ENCODE results near the gene RAB44. TPM values are rescaled to one million over a fixed set of nuclear protein-coding genes. Genes with fewer than 3 reads are reported as not detected.

Gene RAB44
- total RNA-seq (2011; cell fraction: chromatin; rRNA removed; ENCODE audit: low replicate concordance), result not detected in 2 replicates
- total RNA-seq (2011; cell fraction: nucleolus; rRNA removed), result 0.17 TPM in 1 of 2 replicates, not detected in the other
- not detected in 2 replicates for total RNA-seq (2011; cell fraction: nucleoplasm; rRNA removed)
- total RNA-seq (2014; rRNA removed) (not detected in 2 replicates), total RNA-seq (2014; rRNA removed; fragmentation: Illumina TruSeq; extraction: Trizol) (not detected in 2 replicates), total RNA-seq (2015; rRNA removed; fragmentation: Illumina TruSeq; extraction: Trizol) (not detected in 2 replicates), total RNA-seq (2021) (not detected in 2 replicates), polyA plus RNA-seq (2011; rRNA removed) (not detected in 2 replicates), polyA plus RNA-seq (2014; fragmentation: Illumina TruSeq; extraction: Trizol) (not detected in 2 replicates), polyA plus RNA-seq (2014; fragmentation: Nextera tagmentation; extraction: Ambion mirVana) (not detected), polyA plus RNA-seq (2014; rRNA removed) (not detected in 2 replicates), polyA minus RNA-seq (2011; rRNA and poly(A)+ RNA removed) (not detected in 2 replicates), Bru-seq, nascent RNA (percentile 3 among the genes with signal in this experiment), BruChase-seq, experiment 1, labeled RNA remaining after a 2-hour chase (percentile 7 among the genes with signal in this experiment), BruChase-seq, experiment 2, labeled RNA remaining after a 6-hour chase (not detected)
- not detected in 2 replicates for polyA plus RNA-seq (2011; cell fraction: cytosol; rRNA removed)
- not detected in 2 replicates for polyA plus RNA-seq (2011; cell fraction: nucleus; rRNA removed)
- polyA plus RNA-seq (2012), result 0.10 TPM in 1 of 2 replicates, not detected in the other
- polyA minus RNA-seq (2011; cell fraction: cytosol; rRNA and poly(A)+ RNA removed), result not detected in 2 replicates
- not detected in 2 replicates for polyA minus RNA-seq (2011; cell fraction: nucleus; rRNA and poly(A)+ RNA removed)
- long read RNA-seq, experiment 1, result 0 reads
- long read RNA-seq, experiment 2, result 0 reads
- long read RNA-seq, experiment 3, result 0 reads

GRCh38 chr6:36697481-36697903 is at the start of gene RAB44:
RAB44 (plus strand) TSS chr6:36697826; CDS start chr6:36704236, 6,410 bp downstream.
- Histone ChIP-seq H3K9me3 (replicated peaks; ENCODE audit: control insufficient read depth, insufficient read depth, low read depth, low read length) (no peaks in the 10 kb centered on the region), H3K4me2 (ENCODE audit: insufficient read depth, low read length) (no peak within 1 kb of the TSS), H3K27me3 (ENCODE audit: control insufficient read depth in 2 of 2, insufficient read depth in 2 of 2, low read length in 2 of 2) (peaks cover 13 to 50% of the 10 kb centered on the region in 2 experiments), H3K36me3 (ENCODE audit: control insufficient read depth, insufficient read depth, low read length) (no peaks in the 10 kb centered on the region), H3K27ac (ENCODE audit: extremely low read depth, low read depth, low read length) (no peak within 1 kb of the TSS), H3K79me2 (ENCODE audit: control insufficient read depth, insufficient read depth, low read length) (no peaks in the 10 kb centered on the region), H3K9me1 (ENCODE audit: control insufficient read depth, insufficient read depth, low read length) (no peaks in the 10 kb centered on the region), H2AFZ (ENCODE audit: low read depth, low read length) (no peak within 1 kb of the TSS), H4K20me1 (replicated peaks; ENCODE audit: control insufficient read depth, insufficient read depth, low read length) (peaks cover 10% of the 10 kb centered on the region; the same call in 1 of the 2 replicates), H3K4me3 (no peak within 1 kb of the TSS), H3K4me1 (replicated peaks in 1 of 2; ENCODE audit: control insufficient read depth in 2 of 2, insufficient read depth in 2 of 2, low read length in 2 of 2) (no peaks in the 10 kb centered on the region; a peak in 2 of 5 replicates), H3K9ac (ENCODE audit: insufficient read depth in 1 of 2, low read depth in 2 of 2, low read length in 2 of 2) (peak within 1 kb of the TSS in 1 of 2 experiments; percentile 13; a peak in 1 of 4 replicates)
- no peak for FAIRE-seq
- DNase-seq (ENCODE audit: extremely low read depth in 1 of 4, low spot score in 3 of 4), result no peak
- intact Hi-C loops (cut with micrococcal nuclease) (no loop called here), in situ Hi-C loops (cut with MboI) (no loop called here)
- ChIA-PET CTCF (ENCODE audit: low intra/inter-chr PET ratio) (no interaction called here), POLR2A (interaction anchor here (0.8 to 1.4 kb wide), 3 partner anchors 11 to 28 kb away, joined by 3 to 5 read pairs (median 4); no protein-coding TSS in a partner anchor)
- ATAC-seq, result no peak
- 4% methylated on average over 7 of the region's 7 CpGs for WGBS (ENCODE audit: insufficient coverage, low coverage, missing lambda C conversion rate)
- BruUV-seq (replicated peaks), result no TSS peak
- TF ChIP-seq MAFK (IDR thresholded peaks at IDR 0.05; ENCODE audit: low read length) (no peak), GABPA (tag; conservative IDR thresholded peaks at IDR 0.05; ENCODE audit: low read depth) (0 out of 2 replicates have a peak, but pooled peaks have one; percentile 39), ZNF75A (CRISPR knock-in tag; IDR thresholded peaks at IDR 0.05) (0 out of 2 replicates have a peak, but pooled peaks have one; percentile 14), MAZ (CRISPR knock-in tag; conservative IDR thresholded peaks at IDR 0.05 in 1 of 2, IDR thresholded peaks at IDR 0.05 in 1 of 2) (peak in 1 of 2 experiments; percentile 16; a peak in 1 of 4 replicates), CEBPB (tag; IDR thresholded peaks at IDR 0.05) (peak; percentile 28; the same call in 1 of the 2 replicates)

All from K562 (cell line).